GM19099 (cell line): ENCODE measurements around the gene CREB5.

Source experiments
- POLR2A ChIP-seq: IDR thresholded peaks from 3 replicates; pipeline ENCODE4 v1.6.1; 2011; ENCODE audit warnings: low read depth; ENCODE audit not compliant: insufficient read length; ENCODE audit errors: extremely low read depth

The CREB5 gene

DNA sequence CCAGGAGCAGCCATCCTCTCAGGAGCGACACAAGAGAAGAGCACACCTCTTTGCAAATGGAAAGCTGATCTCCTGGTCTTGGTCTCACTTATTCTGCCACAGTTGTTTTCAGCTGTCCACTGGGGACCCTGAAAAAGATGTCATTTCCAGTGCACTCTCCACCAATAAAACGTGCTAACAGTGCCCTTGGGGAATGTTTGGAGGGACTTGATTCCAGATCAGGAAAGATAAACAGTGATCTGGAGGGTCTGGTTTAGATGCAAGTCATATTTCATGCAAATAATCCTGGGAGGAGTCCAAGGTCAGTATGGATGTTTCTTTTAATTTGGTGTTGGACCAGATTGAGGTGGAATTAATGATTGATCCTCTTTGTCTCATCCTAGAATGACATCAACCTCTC is 185.0 kb downstream of the CREB5 start:
- no peak for TF ChIP-seq POLR2A

DNA sequence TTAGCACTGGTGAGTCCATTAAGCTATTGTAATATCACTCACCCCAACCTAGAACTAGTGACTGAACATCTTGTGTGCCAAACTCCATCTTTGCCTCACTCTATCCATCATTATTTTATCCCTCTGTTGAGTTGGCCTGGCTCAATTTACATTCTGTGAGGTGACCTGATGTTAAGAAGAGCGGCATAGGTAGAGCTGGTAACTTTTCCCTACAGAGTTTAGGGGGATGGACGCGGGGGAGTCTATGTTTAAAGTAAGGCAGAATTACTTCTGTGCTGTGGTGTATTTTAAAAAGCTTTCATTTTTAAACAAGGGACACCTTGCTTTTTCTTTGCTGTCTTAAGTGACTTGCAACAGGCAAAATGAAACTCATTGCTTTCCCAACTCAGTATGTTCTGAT is 186.3 kb downstream of the CREB5 start:
- TF ChIP-seq POLR2A: no peak

DNA sequence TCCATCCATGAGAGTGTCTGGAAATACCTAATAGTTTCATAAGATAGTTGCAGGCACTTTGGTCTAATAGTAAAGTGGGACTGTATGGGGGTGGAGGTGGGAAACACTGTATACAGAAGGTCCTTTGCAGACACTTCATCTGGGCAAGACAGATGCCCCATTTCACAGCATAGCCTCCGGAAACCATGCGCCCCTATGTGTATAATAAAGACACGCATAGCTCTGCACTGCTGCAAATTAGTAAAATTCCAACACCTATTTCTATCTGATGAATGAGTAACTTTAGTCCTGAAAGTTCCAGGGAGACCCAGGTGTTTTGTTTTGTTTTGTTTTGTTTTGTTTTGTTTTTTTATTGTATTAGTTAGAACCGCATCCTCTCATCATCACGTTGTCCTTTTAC is 187.1 kb downstream of the CREB5 start:
- TF ChIP-seq POLR2A: no peak

DNA sequence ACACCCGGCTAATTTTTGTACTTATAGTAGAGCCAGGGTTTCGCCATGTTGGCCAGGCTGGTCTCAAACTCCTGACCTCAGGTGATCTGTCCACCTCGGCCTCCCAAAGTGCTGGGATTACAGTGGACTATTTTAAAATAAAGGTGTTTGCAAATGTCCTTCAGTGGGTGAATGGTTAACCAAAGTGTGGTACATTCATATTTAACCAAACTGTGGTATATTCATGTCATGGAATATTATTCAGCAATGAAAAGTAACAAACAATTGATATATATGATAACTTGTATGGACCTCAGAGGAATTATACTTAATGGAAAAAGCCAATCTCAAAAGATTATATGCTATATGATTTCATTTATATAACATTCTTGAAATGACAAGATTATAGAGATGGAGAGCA is 190.0 kb downstream of the CREB5 start:
- TF ChIP-seq POLR2A: no peak

DNA sequence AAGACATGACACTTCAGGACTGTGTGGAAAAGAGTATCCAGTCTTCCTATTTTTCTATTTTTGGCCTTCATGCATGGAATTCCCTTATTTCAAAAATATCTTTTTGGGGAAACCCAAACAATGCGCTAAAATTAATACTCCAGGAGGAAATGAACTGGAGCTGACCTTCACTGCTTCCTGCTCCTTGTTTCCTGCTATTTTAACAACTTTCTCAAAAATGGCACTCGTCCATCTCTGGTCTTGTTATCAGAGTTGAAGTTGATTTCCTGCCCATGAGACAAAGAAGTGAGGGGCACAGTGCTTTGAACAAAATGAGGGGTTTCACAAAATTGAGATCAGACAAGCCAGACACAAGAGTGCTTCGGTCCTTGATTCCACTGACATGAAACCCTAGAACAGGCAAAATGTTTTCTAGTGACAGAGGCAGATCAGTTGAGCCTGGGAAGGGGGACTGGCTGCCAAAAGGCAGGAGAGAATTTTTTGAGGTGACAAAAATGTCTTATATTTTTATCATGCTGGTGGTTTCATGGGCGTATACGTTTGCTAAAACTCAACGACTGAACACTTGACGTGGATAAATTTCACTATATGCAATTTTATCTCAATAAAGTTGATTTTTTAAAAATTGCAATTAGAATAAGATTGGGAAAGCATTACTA is 193.2 kb downstream of the CREB5 start:
- TF ChIP-seq POLR2A: no peak

DNA sequence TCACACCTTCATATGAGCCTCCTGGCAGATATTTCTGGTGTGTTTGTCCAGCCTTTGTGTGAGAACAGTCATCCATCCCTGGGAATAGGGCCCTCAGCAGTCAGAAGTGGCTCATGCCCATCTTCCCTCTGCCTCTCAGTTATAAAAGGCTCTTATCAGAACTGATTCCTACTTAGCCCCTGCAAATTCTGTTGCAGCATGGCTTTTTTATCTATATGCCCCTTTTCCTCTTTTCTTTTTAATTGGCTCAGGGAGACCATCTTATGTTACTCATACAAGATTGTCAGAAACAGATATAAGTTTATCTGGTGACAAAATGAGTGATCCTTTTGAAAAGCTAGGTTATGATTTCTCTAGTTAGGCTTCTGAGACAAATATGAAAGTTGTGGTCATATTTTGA is 194.1 kb downstream of the CREB5 start:
- TF ChIP-seq POLR2A: no peak

DNA sequence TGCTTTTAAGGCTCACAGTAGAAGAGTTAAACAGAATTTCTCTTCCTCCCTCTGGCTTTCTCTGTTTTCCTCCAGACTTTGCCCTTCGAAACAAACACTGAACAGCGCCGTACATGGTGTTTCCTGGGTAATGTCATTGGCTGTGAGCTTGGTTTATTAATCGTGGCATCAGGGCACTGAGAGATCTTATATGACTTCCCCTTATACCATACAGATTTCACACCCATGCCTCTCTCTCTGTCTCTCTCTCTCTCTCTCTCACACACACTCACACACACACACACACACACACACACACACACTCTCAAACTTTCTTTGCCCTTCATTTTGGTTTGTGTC is 195.5 kb downstream of the CREB5 start:
- no peak for TF ChIP-seq POLR2A

DNA sequence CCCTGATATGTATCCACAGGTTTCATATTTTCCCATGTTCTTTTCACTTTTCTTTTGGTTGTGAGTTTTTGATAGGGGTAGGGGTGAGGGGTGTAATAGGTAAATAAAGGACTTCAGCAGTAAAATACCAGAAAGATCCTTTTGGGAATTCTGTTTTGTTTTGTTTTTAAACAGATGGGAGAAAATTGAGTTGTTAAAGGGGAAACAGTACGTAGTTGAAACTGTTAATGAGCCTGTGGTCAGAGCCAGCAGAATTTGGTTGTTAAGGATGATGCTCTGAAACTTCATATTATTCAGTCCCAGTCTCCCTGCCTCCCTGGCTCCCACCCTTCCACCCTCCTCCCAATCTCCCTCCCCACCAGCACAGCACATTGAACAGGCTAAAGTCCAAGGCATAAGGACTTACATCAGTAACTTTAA is 195.9 kb downstream of the CREB5 start:
- no peak for TF ChIP-seq POLR2A

DNA sequence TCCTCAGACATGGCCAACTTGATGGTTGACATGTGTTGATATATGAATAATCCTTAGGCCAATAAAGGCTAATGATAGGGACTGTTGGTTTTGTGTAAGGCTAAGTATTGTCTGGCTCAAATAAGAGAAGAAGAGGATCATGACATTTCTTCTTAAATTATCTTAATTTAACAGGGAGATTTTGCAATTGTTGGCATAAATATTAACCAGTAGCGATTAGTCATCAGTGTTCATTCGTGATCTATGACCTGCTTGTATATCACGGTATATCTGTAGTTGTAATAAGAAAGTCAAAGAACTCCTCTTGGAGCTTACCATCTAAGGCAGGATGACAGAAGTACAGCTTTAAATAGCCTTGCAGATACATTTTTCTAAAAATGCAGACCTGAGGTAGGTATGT is 196.4 kb downstream of the CREB5 start:
- TF ChIP-seq POLR2A: no peak

DNA sequence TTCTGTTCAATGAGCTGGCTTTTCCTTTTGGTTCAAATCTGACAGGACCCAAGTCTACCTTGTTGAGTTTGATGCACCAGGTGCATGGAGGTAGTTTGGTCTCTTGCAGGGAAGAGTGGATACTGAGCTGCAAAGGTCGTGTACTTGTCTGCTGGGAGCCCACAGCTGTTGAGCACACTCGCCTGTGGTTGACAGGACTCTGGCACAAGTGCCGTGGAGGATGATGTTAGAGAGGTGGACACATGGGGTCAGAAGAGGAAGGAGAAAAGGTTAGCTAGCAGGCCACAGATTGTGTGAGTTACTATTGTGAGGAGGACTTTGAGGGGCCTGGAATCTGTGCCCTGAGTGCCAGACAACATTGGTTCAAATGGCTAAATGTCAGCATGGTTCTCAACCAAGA is 197.3 kb downstream of the CREB5 start:
- no peak for TF ChIP-seq POLR2A

DNA sequence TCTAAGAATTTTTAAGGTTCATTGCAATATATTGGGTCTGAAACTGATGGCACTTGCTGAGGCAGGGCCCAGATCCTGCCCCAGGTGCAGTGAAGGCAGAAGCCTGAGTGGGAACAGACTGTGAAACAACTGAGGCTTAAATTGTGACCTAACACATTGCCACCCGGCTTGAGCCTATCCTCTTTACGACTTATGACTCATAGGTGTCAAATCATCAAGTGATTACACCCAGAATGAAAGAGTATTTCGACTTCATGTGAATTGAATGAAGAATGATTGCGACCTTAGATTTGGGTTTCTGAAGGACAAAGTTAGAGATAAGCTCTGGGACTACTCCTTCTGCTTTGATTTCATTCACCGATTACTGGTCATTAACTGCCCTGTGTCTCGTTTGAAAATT is 200.9 kb downstream of the CREB5 start:
- TF ChIP-seq POLR2A: no peak

DNA sequence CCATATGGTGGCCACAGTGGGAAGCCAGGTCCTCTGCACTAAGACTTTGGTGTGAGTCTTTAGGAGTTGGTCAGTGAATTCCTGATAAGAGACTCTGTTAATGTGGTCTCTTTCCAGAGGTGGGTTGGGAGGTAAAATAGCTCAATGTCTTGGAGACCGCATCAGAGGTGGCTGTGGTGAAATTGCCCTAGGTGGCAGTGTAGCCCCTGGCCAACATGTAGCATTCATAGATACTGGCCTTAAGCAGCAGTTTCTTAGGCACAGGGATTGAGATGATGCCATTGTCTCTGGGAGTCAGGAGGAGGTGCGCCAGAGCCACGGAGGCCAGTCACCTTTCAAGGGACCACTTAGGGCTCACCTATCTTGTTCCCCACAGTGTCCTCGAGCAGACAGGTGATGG is 202.8 kb downstream of the CREB5 start:
- no peak for TF ChIP-seq POLR2A

DNA sequence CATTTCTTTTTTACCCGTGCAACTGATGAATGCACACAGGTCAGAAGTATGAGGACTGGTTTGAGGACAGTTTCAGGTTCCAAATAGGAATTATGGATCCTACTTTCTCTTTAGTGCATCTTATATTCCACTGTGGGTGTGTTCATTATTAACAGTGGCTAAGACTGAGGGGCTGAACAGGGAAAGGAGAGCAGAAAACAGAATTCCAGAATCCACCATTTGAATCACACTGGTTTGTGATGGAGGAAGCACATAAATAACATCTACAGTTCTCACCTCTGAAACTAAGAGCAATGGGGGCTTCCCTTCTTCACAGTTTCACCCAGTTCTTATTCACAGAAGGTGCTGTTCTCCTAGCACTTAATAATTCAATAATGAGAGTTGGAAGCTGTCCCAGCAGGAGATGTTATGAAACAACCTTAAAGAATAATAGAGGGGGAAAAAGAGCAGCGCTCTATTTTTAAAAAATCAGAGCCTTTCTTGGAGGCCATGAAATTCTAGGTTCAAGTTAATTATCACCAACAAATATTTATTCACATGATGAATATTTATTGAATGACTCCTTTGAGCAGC is 205.1 kb downstream of the CREB5 start:
- TF ChIP-seq POLR2A: no peak

DNA sequence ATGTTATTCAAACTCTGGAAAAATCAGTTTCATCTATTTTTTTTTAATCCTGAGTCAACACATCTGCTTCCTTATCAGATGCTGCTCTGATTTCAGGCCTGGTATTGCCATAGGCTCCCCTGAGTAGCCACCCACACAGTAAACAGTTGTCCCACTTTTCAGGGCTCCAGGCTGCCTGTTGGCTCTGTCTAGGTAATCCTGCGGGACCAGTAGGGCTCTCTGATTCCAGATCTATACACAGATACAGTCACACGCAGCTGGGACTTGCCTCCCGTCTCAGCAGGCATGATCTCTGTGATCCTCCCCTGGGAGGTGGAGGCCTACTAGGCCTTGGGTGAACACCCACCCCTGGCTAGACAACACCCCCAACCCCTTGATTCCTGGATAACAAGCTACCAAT is 206.1 kb downstream of the CREB5 start:
- no peak for TF ChIP-seq POLR2A

DNA sequence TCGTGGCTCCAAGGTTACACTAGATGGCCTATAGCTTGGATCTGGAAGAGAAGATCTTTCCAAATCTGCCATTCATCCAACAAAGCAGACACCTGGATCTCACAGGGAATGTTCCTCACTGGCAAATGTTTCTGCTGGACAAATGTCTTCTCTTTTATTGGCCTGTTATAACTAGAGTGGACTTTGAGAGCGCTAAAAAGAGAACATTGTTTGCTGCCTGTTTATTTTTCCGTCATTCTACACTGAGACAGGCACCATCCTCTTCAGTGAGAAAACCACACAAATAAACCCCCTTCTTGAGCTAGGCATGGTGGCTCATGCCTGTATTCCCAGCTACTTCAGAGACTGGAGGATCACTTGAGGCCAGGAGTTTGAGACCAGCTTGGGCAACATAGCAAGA is 206.9 kb downstream of the CREB5 start:
- TF ChIP-seq POLR2A: no peak

DNA sequence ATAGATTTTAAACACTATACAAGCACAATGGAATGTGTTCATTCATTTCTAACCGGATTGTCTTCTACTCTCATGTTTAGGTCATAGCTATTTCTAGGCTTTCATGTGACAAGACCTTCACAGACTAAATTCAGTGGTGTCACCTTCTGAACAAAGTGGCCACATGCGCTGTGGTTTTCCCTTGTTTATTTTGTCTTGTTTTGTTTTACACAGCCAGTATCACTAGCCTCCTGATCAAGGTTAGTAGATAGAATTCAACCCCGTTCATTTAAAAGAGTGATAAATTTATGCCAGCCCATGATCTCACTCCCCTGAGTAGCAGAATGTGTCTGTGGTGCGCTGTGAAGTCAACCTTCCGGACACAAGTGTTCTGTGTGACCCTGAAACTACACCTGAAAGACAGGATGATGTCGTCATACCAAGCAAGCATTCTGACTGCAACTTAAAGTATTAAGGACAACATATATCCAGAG is 209.1 kb downstream of the CREB5 start:
- no peak for TF ChIP-seq POLR2A
